Memory B cell (primary cell): ENCODE data around the gene MAST2.
A peak's percentile ranks its signal among the peaks of the same experiment; 100 is the strongest.

Experiments used
- ATAC-seq: fragments of 150-1000 bp; cut with Tn5 transposase; 2 replicates; pipeline ENCODE4 v1.10.0; 2021; ENCODE audit warnings: low read depth, mild to moderate bottlenecking, moderate library complexity
- DNase-seq, 2 donors: peaks; one replicate each; pipeline ENCODE4 v3.0.0; 2022; ENCODE audit warnings: low spot score in 2 of 2
- H3K27ac Mint-ChIP-seq: one replicate; pipeline ENCODE4 v1.8.0; 2022; ENCODE audit warnings: mild to moderate bottlenecking, moderate library complexity, mixed read lengths
- H3K27me3 Mint-ChIP-seq: one replicate; pipeline ENCODE4 v1.8.0; 2022; ENCODE audit warnings: mixed read lengths
- H3K36me3 Mint-ChIP-seq: one replicate; pipeline ENCODE4 v1.8.0; 2022; ENCODE audit warnings: mild to moderate bottlenecking, mixed read lengths
- H3K4me1 Mint-ChIP-seq: one replicate; pipeline ENCODE4 v1.8.0; 2022; ENCODE audit warnings: mixed read lengths
- H3K4me3 Mint-ChIP-seq: one replicate; pipeline ENCODE4 v1.8.0; 2022; ENCODE audit warnings: mild to moderate bottlenecking, moderate library complexity, mixed read lengths
- H3K9me3 Mint-ChIP-seq: one replicate; pipeline ENCODE4 v1.8.0; 2022; ENCODE audit warnings: mixed read lengths

The MAST2 gene

GRCh38 chr1:45803299-45803780 lies at the start of gene MAST2:
Gene MAST2, plus strand, starts transcription at chr1:45803612. Its CDS starts 284 bp downstream, at chr1:45803896.
- ATAC-seq (peak; percentile 96), DNase-seq (peak; percentile 80 to 86)
- peak within 1 kb of the TSS; percentile 95 for H3K4me3 Mint-ChIP-seq
- peaks cover 19% of the 10 kb centered on the region for H3K4me1 Mint-ChIP-seq
- H3K27ac Mint-ChIP-seq = peak within 1 kb of the TSS; percentile 89
- no peaks in the 10 kb centered on the region for H3K9me3 Mint-ChIP-seq
- peaks cover 3% of the 10 kb centered on the region for H3K36me3 Mint-ChIP-seq
- H3K27me3 Mint-ChIP-seq = peaks cover 1% of the 10 kb centered on the region

- Mint-ChIP-seq H3K9me3 (peaks cover 1% of the 10 kb centered on the region), H3K4me3 (no peak overlapping the region), H3K36me3 (peaks cover 1% of the 10 kb centered on the region), H3K27me3 (no peaks in the 10 kb centered on the region), H3K4me1 (no peaks in the 10 kb centered on the region), H3K27ac (no peak overlapping the region)
- DNase-seq (no peak), ATAC-seq (no peak)
Observed at GRCh38 chr1:45755697-45756096, 47.7 kb upstream of the MAST2 start.

GRCh38 chr1:45762291-45762690 lies 41.1 kb upstream of the MAST2 start:
- peaks cover 1% of the 10 kb centered on the region for H3K27me3 Mint-ChIP-seq
- H3K9me3 Mint-ChIP-seq = no peaks in the 10 kb centered on the region
- no peak overlapping the region for H3K4me3 Mint-ChIP-seq
- ATAC-seq (no peak), DNase-seq (no peak)
- H3K4me1 Mint-ChIP-seq = no peaks in the 10 kb centered on the region
- no peaks in the 10 kb centered on the region for H3K36me3 Mint-ChIP-seq
- H3K27ac Mint-ChIP-seq = no peak overlapping the region

GRCh38 chr1:45765999-45766792 lies 37.2 kb upstream of the MAST2 start:
- Mint-ChIP-seq H3K36me3 (no peaks in the 10 kb centered on the region), H3K27ac (no peak overlapping the region), H3K27me3 (peaks cover 1% of the 10 kb centered on the region), H3K4me1 (no peaks in the 10 kb centered on the region), H3K9me3 (no peaks in the 10 kb centered on the region), H3K4me3 (no peak overlapping the region)
- no peak for ATAC-seq
- DNase-seq = no peak

GRCh38 chr1:45767035-45767434 lies 36.4 kb upstream of the MAST2 start:
- no peak for ATAC-seq
- no peaks in the 10 kb centered on the region for H3K36me3 Mint-ChIP-seq
- H3K27ac Mint-ChIP-seq = no peak overlapping the region
- no peaks in the 10 kb centered on the region for H3K4me1 Mint-ChIP-seq
- H3K4me3 Mint-ChIP-seq = no peak overlapping the region
- peaks cover 1% of the 10 kb centered on the region for H3K27me3 Mint-ChIP-seq
- H3K9me3 Mint-ChIP-seq = no peaks in the 10 kb centered on the region
- DNase-seq = no peak

- H3K9me3 Mint-ChIP-seq = no peaks in the 10 kb centered on the region
- H3K36me3 Mint-ChIP-seq = no peaks in the 10 kb centered on the region
- no peak for DNase-seq
- no peak for ATAC-seq
- no peak overlapping the region for H3K27ac Mint-ChIP-seq
- H3K4me1 Mint-ChIP-seq = no peaks in the 10 kb centered on the region
- peaks cover 1% of the 10 kb centered on the region for H3K27me3 Mint-ChIP-seq
- H3K4me3 Mint-ChIP-seq = no peak overlapping the region
Observed at GRCh38 chr1:45769261-45769932, 34.0 kb upstream of the MAST2 start.

- Mint-ChIP-seq H3K9me3 (no peaks in the 10 kb centered on the region), H3K4me3 (no peak overlapping the region), H3K36me3 (no peaks in the 10 kb centered on the region), H3K4me1 (no peaks in the 10 kb centered on the region), H3K27ac (no peak overlapping the region), H3K27me3 (no peaks in the 10 kb centered on the region)
- ATAC-seq (no peak), DNase-seq (no peak)
Observed at GRCh38 chr1:45772971-45773370, 30.4 kb upstream of the MAST2 start.

GRCh38 chr1:45775794-45776193 lies 27.6 kb upstream of the MAST2 start:
- H3K4me1 Mint-ChIP-seq = no peaks in the 10 kb centered on the region
- DNase-seq (no peak), ATAC-seq (no peak)
- no peak overlapping the region for H3K4me3 Mint-ChIP-seq
- H3K36me3 Mint-ChIP-seq = no peaks in the 10 kb centered on the region
- no peaks in the 10 kb centered on the region for H3K9me3 Mint-ChIP-seq
- H3K27me3 Mint-ChIP-seq = no peaks in the 10 kb centered on the region
- H3K27ac Mint-ChIP-seq = no peak overlapping the region

GRCh38 chr1:45785583-45785982 lies 17.8 kb upstream of the MAST2 start:
- H3K9me3 Mint-ChIP-seq = no peaks in the 10 kb centered on the region
- no peak overlapping the region for H3K4me3 Mint-ChIP-seq
- H3K27ac Mint-ChIP-seq = no peak overlapping the region
- H3K36me3 Mint-ChIP-seq = no peaks in the 10 kb centered on the region
- DNase-seq (no peak), ATAC-seq (no peak)
- peaks cover 1% of the 10 kb centered on the region for H3K27me3 Mint-ChIP-seq
- H3K4me1 Mint-ChIP-seq = peaks cover 7% of the 10 kb centered on the region

GRCh38 chr1:45787905-45788304 lies 15.5 kb upstream of the MAST2 start:
- Mint-ChIP-seq H3K27ac (no peak overlapping the region), H3K4me3 (no peak overlapping the region), H3K4me1 (peaks cover 7% of the 10 kb centered on the region), H3K9me3 (no peaks in the 10 kb centered on the region), H3K27me3 (peaks cover 3% of the 10 kb centered on the region), H3K36me3 (no peaks in the 10 kb centered on the region)
- ATAC-seq = peak; percentile 53
- DNase-seq = no peak

GRCh38 chr1:45789601-45790000 lies 13.8 kb upstream of the MAST2 start:
- H3K36me3 Mint-ChIP-seq = no peaks in the 10 kb centered on the region
- no peak for ATAC-seq
- peaks cover 5% of the 10 kb centered on the region for H3K27me3 Mint-ChIP-seq
- no peak for DNase-seq
- no peaks in the 10 kb centered on the region for H3K9me3 Mint-ChIP-seq
- peaks cover 9% of the 10 kb centered on the region for H3K4me1 Mint-ChIP-seq
- H3K27ac Mint-ChIP-seq = no peak overlapping the region
- H3K4me3 Mint-ChIP-seq = no peak overlapping the region

- Mint-ChIP-seq H3K4me1 (peaks cover 6% of the 10 kb centered on the region), H3K36me3 (no peaks in the 10 kb centered on the region), H3K9me3 (no peaks in the 10 kb centered on the region), H3K4me3 (no peak overlapping the region), H3K27ac (no peak overlapping the region), H3K27me3 (peaks cover 6% of the 10 kb centered on the region)
- no peak for DNase-seq
- no peak for ATAC-seq
Observed at GRCh38 chr1:45792744-45793143, 10.7 kb upstream of the MAST2 start.

GRCh38 chr1:45793942-45794604 lies 9.3 kb upstream of the MAST2 start:
- H3K27ac Mint-ChIP-seq = no peak overlapping the region
- peak overlapping the region; percentile 45 for H3K4me3 Mint-ChIP-seq
- no peaks in the 10 kb centered on the region for H3K9me3 Mint-ChIP-seq
- ATAC-seq (peak; percentile 29), DNase-seq (no peak)
- no peaks in the 10 kb centered on the region for H3K36me3 Mint-ChIP-seq
- peaks cover 2% of the 10 kb centered on the region for H3K4me1 Mint-ChIP-seq
- H3K27me3 Mint-ChIP-seq = peaks cover 11% of the 10 kb centered on the region

- DNase-seq (no peak), ATAC-seq (no peak)
- peaks cover 11% of the 10 kb centered on the region for H3K27me3 Mint-ChIP-seq
- no peak overlapping the region for H3K4me3 Mint-ChIP-seq
- no peaks in the 10 kb centered on the region for H3K9me3 Mint-ChIP-seq
- no peak overlapping the region for H3K27ac Mint-ChIP-seq
- peaks cover 2% of the 10 kb centered on the region for H3K4me1 Mint-ChIP-seq
- H3K36me3 Mint-ChIP-seq = no peaks in the 10 kb centered on the region
Observed at GRCh38 chr1:45796381-45796780, 7.0 kb upstream of the MAST2 start.
